Kidney capillary endothelial cell (primary cell): ENCODE data around the gene OSBPL6.
"Not testable (repeated sequence)": the region's sequence is repeated elsewhere in the genome, so short reads cannot be mapped to it uniquely, and the experiment has no call there.

ENCODE experiments used
- DNase-seq: peaks from one replicate; pipeline ENCODE4 v3.0.0-alpha.2; 2018; ENCODE audit warnings: low spot score

OSBPL6 gene

DNA sequence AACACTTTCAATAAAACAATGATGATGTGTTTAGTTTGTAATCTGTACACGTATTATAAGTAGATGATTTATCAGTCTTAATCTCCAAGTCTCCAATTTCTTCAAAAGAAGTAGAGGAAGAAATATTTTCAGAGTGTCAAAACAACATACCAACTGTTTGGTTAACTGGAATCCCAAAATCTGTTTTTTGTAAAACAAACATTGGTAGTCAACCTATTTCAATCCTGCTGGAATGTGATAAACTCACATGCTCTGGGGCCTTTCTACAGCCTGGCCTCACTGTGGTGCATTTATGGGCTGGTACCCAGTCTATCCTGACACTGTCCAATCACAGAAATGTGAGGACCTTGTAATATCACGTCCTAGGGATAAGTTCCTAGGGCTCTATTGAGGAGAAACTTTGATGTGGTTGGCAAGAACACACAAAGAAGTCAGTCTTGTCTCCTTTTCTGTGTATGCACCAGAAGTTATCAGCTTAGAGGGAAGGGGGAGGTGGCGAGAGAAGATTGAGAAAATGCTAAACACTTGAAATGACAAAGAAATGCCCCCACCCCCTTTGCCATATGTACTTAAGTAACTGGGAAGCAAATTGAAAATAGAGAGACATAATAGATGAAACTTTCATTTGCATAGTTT lies 209.5 kb downstream of the OSBPL6 start:
- DNase-seq = no peak

DNA sequence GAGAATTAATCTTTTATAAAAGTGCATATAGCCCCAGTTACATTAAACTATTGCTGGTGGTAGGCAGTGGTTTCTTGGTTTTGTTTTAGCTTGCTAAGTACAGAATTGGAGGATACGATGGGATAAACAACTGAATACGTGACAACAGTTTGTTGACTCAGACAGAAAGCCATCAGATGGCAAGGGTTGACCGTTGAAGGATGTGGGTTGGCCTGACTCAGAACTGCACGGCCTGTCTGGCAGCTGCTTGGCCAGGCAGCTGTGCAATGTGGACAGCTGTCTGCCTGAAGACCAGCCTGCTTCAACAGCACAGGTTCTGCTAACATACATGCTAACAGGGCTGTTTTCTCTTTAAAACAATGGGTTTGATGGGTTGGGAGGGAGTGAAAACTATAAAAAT lies 210.1 kb downstream of the OSBPL6 start:
- peak; percentile 78 for DNase-seq

DNA sequence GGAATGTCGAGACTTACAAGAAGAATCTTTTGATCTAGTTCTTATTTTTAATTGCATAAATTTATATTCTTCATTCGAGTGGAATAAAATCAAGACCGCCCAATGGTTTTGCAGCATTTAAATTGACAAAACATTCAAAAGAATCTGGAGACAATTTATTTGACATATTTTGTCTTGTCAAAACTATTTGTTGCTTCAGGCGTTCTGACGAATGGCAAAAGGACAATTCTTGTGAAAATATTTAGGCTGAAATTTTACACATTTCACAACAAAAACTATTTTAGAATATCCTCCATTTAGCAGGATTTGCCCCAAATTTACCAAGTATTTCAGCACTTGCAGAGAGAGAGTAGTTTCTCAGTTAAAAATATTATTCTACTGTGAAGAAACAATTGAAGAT lies 214.9 kb downstream of the OSBPL6 start:
- DNase-seq = no peak

DNA sequence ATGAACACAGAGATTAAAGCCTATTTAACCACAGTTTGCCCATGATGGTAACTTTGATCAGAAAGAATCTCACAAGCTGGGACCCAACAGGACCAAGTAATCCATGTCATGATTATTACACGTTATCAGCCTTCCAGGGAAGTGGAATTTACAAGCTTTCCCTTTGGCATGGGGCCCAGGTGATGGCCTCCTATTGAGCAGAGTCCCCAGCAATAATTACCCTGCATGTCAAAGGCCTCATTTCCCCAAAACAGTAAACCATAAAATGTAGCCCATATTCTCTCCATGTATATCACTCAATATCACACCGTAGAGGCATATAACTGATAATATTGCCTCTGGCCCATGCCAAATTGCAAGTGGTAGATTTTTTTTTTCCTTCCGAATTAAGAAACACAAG lies 217.7 kb downstream of the OSBPL6 start:
- DNase-seq = no peak

DNA sequence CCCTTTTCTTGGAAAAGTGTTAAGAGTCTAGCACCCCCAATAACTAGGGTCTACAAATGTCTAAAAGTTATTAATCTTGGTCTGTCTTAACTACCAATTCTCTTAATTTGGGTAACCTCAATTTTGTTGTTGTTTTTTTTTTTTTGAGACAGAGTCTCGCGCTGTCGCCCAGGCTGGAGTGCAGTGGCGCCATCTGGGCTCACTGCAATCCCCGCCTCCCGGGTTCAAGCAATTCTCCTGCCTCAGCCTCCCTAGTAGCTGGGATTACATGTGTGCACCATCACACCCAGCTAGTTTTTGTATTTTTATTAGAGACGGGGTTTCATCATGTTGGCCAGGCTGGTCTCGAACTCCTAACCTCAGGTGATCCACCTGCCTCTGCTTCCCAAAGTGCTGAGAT lies 218.1 kb downstream of the OSBPL6 start:
- DNase-seq = not testable (repeated sequence)

DNA sequence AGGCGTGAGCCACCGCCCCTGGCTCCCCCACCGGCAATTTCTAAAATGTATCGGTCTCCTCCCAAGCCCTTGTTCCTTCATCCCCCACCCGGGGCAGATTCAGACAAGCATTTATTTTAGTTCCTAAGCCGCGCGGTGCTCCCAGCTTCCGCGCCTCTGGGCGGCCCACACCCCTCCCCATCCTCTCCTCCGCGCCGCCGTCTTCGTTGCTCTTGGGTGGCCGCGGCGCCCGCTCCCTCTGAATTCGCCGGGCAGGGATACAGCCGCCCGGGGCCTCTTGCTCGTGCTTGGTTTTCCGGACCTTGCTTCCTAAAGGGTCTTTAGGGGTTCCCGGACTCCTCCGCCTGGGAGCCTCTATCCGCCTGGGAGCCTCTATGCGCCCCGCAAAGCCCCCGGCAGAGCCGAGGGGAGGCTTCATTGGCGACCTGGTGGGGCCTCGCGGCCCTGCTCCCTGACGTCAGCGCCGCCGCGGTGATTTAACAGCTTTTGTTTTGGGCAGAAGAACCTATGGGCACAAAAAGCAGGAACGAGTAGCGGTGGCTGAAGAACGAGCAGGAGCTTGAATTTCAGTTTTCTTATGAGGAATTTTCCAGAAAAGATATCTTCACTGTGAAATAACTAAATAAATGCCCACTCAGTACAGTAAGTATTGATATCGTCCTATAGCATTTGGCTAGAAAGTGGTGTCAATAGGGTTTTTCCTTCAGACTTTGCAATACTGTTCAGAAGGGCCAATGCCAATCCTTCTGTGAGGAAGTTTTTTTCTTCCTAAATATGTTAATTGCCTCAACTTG lies 219.4 kb downstream of the OSBPL6 start:
- peak; percentile 66 for DNase-seq

DNA sequence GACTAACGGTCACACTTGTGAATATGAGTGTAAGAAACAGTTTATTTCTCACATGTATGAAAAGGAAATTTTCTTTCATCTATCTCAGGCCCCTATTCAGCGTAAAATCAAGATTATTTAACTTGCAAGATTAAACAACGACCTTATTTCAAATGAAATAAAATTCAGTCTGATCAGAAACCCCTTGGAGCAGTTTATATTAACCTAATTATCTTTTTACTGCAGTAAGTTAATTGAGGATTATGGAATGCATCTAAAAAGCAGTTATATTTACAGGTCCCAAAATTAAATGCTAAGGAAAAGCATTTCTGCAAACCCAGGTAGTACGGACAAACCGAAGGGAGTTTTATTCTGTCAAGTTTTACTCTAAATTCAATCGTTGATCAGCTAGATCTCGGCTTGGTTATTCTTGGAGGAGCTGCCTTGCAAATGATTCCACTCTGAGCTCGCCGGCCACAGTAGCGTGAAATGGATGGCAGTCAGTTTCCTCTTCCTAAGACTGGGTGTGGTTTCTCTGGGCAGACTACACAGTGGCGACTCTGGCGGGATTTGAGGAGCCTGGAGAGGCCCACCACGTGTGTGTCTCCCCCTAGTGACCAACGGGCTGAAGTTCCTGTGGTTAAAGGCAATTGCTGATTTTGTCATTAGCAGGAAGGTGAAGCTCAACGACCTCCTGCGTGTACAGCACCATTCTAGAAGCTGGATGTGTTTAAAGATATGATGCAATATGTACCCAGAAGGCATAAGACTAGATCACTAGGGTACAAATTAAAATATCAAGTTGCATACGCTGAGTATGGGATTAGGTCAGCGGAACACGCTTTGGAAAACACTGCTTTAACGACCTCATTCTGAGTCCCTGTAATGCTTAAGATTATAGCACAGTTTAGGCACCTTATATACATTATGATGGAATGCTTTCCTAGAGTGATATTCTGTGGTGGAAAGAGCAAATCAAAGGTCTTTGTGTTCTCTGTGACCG lies 220.2 kb downstream of the OSBPL6 start:
- peak; percentile 93 for DNase-seq

DNA sequence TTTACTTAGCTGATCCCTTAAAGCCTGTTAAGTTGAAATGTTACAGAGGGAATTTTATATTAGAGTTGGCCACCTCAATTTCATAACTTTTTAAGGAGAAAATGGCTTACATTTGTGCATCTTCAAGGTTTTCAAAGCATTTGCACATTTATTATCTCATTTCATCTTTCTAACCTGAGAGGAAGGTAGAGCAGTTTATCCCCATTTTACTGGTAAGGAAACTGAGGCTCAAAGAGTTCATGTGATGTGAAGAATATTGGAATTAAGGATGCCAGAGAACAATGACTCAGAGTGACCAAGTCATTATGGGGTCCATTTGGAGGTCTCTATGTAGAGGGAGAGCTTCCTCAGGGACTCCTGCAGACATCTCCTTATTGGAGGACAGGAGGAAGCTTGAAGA lies 221.7 kb downstream of the OSBPL6 start:
- no peak for DNase-seq

DNA sequence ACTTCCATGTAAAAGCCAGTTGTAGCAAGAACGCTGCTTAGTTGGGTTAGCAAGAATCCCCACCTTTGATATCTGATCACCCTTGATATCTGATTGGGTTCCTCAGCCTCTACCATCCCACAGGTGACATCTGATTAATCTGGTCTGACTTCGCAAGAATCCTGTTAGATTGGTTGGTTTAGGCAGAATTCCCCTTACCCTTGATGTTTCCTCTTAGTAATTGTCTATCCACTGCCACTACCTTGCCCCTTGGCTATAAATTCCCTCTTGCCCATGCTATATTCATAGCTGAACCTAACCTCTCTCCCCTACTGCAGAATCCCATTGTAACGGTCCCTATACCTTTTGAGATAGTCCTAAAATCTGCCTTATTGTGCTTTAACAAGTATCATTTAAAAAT lies 223.6 kb downstream of the OSBPL6 start:
- no peak for DNase-seq

DNA sequence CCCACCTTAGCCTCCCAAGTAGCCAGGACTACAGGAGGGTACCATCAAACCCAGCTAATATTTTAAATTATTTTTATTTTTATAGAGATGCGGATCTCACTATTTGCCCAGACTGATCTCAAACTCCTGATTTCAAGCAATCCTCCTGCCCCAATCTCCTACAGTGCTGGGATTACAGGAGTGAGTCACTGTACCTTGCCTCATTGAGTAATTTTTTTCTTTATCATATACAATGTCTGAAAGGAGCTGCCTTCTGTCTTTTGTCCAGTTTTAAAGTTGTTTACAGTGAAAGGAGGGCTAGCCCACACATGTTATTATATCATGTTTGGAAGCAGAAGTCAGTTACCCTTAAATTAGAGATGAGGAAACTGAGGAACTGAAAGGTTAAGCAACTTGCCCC lies 224.1 kb downstream of the OSBPL6 start:
- DNase-seq = no peak

DNA sequence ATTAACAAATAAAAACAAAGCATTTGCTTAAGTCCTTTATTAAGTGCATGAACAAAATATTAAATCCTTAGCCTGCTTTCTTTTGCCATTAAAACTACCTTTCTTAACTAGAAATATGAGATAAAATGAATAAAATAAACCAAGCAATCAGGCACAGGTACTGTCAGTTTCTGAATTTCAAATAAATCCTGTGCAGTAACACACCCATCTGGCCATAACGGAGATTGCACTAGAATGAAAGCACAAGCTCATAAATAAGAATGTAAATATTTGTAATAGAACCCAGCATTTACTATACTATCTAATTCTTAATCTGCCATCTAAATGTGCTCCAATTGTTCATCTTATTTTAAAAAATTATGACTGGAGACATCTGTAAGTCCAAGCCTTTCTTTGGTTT lies 224.8 kb downstream of the OSBPL6 start:
- DNase-seq = no peak

DNA sequence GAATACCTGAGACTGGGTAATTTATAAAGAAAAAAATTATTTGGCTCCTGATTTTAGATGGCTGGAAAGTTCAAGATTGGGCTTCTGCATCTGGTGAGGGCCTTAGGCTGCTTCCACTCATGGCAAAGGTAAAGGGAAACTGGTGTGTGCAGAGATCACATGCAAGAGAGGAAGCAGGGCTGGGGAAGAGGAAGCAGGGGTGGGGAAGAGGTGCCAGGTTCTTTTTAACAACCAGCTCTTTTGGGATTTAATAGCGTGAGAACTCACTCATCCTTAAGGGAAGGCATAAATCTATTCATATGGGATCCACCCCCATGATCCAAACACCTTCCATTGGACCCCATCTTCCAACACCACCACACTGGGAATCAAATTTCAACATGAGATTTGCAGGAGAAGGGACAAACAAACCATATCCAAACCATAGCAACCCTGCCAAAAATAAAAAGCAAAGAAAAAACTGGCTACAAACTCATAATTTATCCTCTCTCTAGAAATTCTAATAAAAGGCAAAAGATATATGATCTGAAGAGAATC lies 226.2 kb downstream of the OSBPL6 start:
- no peak for DNase-seq

DNA sequence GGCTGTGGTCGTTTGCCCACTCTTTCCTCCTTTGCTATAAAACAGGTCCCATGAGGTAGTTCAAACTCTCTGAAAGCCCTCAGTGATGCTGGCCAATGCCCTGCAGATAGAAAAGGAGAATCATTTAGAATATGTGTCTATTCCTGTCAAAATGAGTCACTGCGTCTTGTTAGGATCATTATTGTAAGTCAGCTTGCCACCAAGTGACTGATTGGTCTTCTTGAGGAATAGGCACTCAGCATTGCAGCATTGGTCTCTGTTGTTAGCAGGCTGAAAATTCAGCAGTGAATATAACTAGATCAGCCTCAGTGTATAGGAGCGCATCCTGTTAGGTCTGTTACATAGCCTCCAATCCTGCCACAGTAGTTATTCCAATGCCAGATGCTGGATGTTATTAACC lies 227.8 kb downstream of the OSBPL6 start:
- no peak for DNase-seq

DNA sequence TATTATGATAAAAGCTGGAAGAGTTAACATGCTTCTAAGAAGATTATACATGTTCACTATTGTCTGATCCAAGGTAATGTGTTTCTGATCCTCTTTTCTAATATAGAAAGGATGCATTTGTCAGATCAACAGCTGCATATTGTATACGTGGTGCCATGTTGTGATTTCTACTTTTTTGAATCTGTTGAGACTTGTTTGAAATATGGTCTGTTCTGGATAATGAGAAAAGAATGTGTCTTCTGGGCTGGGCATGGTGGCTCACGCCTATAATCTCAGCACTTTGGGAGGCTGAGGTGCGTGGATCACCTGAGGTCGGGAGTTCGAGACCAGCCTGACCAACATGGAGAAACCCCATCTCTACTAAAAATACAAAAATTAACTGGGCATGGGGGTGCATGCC lies 229.4 kb downstream of the OSBPL6 start:
- DNase-seq = not testable (repeated sequence)

DNA sequence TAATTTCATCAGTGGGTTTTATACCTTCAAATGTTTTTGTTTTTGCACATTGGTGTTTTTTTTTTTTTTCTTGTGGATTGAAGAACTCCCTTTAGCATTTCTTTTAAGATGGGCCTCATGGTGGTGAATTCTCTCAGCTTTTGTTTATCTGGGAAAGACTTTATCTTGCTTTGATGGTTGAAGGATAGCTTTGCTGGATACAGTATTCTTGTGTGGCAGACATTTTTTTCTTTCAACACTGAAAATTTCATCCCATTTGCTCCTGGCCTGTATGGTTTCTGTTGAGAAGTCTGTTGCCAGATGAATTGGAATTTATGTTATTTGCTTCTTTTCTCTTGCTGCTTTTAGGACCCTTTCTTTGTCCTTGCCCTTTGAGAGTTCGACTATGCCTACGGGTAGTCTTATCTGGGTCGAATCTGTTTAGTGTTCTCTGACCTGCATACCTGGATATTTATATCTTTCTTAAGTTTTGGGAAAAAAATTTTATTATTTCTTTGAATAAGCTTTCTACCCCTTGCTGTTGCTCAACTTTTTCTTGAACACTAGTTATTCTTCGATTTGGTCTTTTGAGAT lies 231.0 kb downstream of the OSBPL6 start:
- no peak for DNase-seq

DNA sequence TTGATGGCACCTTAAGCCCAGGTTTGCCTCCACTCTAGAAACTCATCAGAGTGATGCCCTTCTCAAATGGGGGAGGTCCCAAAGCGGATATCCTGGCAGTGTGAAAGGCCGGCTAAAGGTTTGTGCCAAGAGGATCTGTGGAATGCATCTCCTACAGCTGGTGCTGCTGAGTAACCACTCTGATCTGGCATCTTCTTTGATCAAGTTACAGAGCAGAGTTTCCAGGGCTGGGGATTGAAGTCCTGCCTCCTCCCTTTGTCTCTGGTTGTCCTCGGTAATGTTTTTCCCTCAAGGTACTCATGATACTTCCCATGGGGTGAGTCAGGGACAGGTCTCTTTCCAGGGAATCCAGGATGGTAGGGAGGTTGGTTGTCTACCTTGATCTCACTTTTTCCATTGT lies 232.1 kb downstream of the OSBPL6 start:
- no peak for DNase-seq

DNA sequence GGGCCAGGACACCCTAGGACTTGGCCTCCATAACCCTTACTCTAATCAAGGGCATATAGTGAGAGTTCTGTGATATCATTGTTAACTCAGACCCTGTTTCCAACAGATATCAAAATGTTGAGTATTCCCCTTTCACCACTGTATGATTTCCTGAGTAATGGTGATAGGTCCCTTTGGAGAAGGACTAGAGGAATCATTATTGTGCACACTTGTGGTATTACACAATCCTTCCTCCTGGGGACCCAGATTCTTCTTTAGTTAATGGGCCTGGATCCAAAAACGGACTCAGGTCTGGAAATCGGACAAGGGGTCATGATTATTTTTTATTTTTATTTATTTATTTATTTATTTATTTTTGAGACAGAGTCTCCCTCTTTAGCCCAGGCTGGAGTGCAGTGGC lies 233.1 kb downstream of the OSBPL6 start:
- no peak for DNase-seq

DNA sequence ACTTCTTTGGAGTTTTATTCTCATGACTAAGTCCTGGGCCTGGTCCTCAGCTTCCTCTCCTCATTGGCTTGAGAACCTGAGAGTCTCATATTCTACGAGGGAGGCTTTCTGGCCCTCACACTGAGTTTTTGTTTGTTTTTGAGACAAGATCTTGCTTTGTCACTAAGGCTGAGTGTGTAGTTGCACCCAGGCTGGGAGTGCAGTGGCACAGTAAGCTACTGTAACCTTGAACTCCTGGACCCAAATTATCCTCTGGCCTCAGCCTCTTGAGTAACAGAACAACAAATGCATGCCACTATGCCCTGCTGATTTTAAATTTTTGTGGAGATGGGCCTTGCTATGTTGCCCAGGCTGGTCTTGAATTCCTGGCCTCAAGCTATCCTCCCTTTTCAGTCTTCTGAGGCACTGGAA lies 234.1 kb downstream of the OSBPL6 start:
- DNase-seq = no peak

DNA sequence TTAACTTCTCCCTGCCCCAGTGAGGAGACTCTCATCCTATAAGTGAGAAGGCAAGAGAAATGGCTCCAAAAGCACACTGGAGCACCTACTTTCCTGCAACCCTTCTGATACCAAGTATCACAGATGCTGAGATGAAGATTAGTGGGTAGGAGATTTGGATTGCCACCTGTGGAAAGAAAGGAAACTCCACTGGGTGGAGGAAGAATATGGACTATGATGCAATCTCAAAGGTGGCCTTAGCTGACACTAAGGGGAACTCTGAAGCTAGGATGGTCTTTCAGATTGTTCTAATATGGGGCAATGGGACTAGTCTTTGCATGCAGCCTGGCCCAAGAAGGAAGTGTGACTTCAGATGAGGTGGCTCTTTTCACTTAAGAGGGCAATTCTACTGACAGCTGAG lies 235.0 kb downstream of the OSBPL6 start:
- no peak for DNase-seq

DNA sequence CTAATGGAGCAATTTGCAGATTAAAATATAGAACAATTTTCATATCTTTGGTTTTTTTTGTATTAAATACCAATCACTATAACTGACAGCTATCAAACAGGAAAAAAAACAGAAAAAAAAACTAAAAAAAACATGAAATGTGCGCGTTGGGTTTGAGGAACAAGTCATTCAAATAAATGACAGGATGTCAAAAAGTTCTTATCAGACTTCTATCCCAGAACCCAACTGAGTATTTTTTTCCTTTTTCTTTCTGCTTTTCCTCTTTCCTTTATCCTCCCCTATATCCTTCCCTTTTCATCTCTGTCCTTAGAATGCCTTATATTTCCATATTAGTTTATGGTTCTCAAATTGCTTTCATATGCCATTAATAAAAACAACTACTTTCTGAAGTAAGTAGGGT lies 242.3 kb downstream of the OSBPL6 start:
- no peak for DNase-seq

DNA sequence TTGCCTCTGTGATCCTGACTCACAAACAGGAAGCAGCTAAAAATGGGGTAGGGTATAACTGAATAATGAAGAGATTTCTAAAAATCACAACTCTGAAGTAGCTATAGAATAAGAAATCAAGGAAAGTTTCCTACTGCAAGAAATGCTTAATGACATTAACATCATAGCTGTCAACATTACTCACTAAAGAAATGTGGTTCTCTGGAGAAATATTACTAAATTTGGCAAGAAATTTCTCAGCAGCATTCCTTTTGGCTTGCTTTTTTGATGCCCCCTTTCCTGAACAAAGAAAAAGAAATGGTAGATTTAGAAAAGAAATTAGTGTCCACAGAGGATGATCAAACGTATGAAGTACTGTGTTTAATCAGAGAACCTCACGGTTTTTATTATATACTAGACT lies 247.1 kb downstream of the OSBPL6 start:
- no peak for DNase-seq
